ENCODE results near the gene FNDC3B. TPM values are rescaled to one million over a fixed set of nuclear protein-coding genes. Genes with fewer than 3 reads are reported as not detected.

The FNDC3B gene
- total and polyA plus RNA-seq, 2 of the 8 experiments (the other 6 are each of a cell fraction or from before 2014, with no cell fraction given) = 14.1 to 44.4 TPM

DNA sequence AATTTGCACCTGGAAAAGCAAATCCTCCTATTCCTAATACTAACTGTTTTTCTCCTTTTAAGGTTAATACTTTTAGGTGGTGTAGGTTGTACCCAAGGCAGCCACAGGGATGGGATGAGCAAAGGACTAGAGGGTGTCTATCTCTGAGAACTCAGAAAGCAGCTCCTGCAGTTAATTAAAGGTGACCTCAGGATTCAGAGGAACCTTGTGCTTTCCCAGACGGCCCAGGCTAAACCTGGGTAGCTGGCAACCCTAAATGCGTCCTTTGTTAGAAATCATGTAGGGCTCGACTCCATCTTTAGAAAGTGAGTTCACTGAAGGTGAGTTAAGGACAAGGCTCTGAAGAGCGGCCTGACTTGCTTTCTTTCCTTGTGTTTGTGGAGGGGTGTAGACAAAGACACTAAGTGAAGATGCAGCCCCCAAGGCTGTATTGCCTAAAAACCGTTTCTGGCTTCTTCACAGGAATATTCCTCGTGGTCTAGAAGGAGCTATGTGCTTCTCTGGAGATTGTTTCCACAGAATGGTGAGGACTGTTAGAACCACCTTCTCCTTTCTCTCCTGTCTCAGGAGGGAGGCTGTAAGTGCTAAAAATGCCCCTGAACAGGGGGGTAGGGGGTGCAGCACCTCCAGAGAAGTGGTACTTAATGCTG, 14.9 kb downstream of the FNDC3B start (continued):
- TF ChIP-seq RNF2 (IDR thresholded peaks at IDR 0.05; ENCODE audit: borderline replicate concordance, low read depth, low read length, missing control alignments, poor library complexity, severe bottlenecking) = no peak
- TF ChIP-seq RFX5 (IDR thresholded peaks at IDR 0.05; ENCODE audit: borderline replicate concordance, low read depth, low read length) = no peak
- TF ChIP-seq SIN3A (conservative IDR thresholded peaks at IDR 0.05 in 1 of 2, IDR thresholded peaks at IDR 0.05 in 1 of 2; ENCODE audit: low read depth in 1 of 2, low read length in 2 of 2) = no peak
- TF ChIP-seq, protein P1, sequence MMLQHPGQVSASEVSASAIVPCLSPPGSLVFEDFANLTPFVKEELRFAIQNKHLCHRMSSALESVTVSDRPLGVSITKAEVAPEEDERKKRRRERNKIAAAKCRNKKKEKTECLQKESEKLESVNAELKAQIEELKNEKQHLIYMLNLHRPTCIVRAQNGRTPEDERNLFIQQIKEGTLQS (IDR thresholded peaks at IDR 0.05; ENCODE audit: insufficient read depth, low read depth, low read length) = no peak
- TF ChIP-seq TCF12 (IDR thresholded peaks at IDR 0.05; ENCODE audit: low read depth, low read length) = no peak
- no peak for TF ChIP-seq TAF1 (IDR thresholded peaks at IDR 0.05; ENCODE audit: low read depth, low read length)
- no peak for TF ChIP-seq JUN (IDR thresholded peaks at IDR 0.05; ENCODE audit: low read depth, low read length)
- TF ChIP-seq, protein P2, sequence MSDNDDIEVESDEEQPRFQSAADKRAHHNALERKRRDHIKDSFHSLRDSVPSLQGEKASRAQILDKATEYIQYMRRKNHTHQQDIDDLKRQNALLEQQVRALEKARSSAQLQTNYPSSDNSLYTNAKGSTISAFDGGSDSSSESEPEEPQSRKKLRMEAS (IDR thresholded peaks at IDR 0.05) = no peak
